GM10847 (cell line): ENCODE data around the gene ANKS1B.

Experiments
- POLR2A ChIP-seq: IDR thresholded peaks from 2 replicates; pipeline ENCODE4 v1.6.1; 2011; ENCODE audit not compliant: insufficient read length; ENCODE audit errors: extremely low read depth

ANKS1B gene

GRCh38 chr12:99834710-99835109 lies 150.0 kb downstream of the ANKS1B start:
- no peak for TF ChIP-seq POLR2A

GRCh38 chr12:99833397-99833796 lies 151.3 kb downstream of the ANKS1B start:
- TF ChIP-seq POLR2A: no peak

- TF ChIP-seq POLR2A: no peak
Measured at GRCh38 chr12:99824900-99825542, 159.7 kb downstream of the ANKS1B start.

- no peak for TF ChIP-seq POLR2A
Measured at GRCh38 chr12:99822273-99822672, 162.5 kb downstream of the ANKS1B start.

- TF ChIP-seq POLR2A: no peak
Measured at GRCh38 chr12:99810718-99811593, 173.8 kb downstream of the ANKS1B start.

GRCh38 chr12:99809909-99810308 lies 174.8 kb downstream of the ANKS1B start:
- TF ChIP-seq POLR2A: no peak

GRCh38 chr12:99806304-99806703 lies 178.4 kb downstream of the ANKS1B start:
- TF ChIP-seq POLR2A: no peak

GRCh38 chr12:99804715-99805114 lies 180.0 kb downstream of the ANKS1B start:
- TF ChIP-seq POLR2A: no peak

GRCh38 chr12:99800605-99801004 lies 184.1 kb downstream of the ANKS1B start:
- no peak for TF ChIP-seq POLR2A

GRCh38 chr12:99783421-99783820 lies 201.3 kb downstream of the ANKS1B start:
- TF ChIP-seq POLR2A: no peak

- no peak for TF ChIP-seq POLR2A
Measured at GRCh38 chr12:99772274-99772673, 212.5 kb downstream of the ANKS1B start.

- no peak for TF ChIP-seq POLR2A
Measured at GRCh38 chr12:99771659-99772058, 213.1 kb downstream of the ANKS1B start.

- TF ChIP-seq POLR2A: no peak
Measured at GRCh38 chr12:99769396-99769980, 215.2 kb downstream of the ANKS1B start.

GRCh38 chr12:99768758-99769157 lies 216.0 kb downstream of the ANKS1B start:
- TF ChIP-seq POLR2A: no peak

- TF ChIP-seq POLR2A: no peak
Measured at GRCh38 chr12:99767809-99768208, 216.9 kb downstream of the ANKS1B start.

- TF ChIP-seq POLR2A: no peak
Measured at GRCh38 chr12:99766408-99766807, 218.3 kb downstream of the ANKS1B start.

GRCh38 chr12:99765469-99766114 lies 219.1 kb downstream of the ANKS1B start:
- no peak for TF ChIP-seq POLR2A
